B cell (primary cell): ENCODE data around the gene TLNRD1. TPM values are rescaled to one million over a fixed set of nuclear protein-coding genes. Genes with fewer than 3 reads are reported as not detected.

ENCODE experiments used
- ATAC-seq: fragments of 200-7000 bp; cut with Tn5 transposase; one replicate; pipeline ENCODE4 v1.10.0; 2021; ENCODE audit warnings: low read depth, mild to moderate bottlenecking, moderate number of reproducible peaks, moderate library complexity
- CTCF ChIA-PET: fragments of 350-600 bp; sonication (Branson Sonifier 250); formaldehyde crosslinking; loops from one replicate; lab custom pipeline; 2021; ENCODE audit warnings: antibody characterized with exemption, inconsistent platforms; lab: Charles Lee
- POLR2A ChIA-PET: fragments of 350-600 bp; sonication (Branson Sonifier 250); formaldehyde crosslinking; loops from one replicate; lab custom pipeline; 2021; ENCODE audit warnings: antibody characterized with exemption; lab: Charles Lee
- DNase-seq: peaks from one replicate; pipeline ENCODE4 v3.0.0; 2013
- H2AFZ ChIP-seq: 2 replicates; pipeline ENCODE4 v1.6.1; 2012; ENCODE audit warnings: mild to moderate bottlenecking, low read depth, low read length; ENCODE audit not compliant: insufficient read depth, poor library complexity, severe bottlenecking
- H3K27ac ChIP-seq, 2 donors: 1 replicate in 1 of 2; 2 replicates in 1 of 2; pipeline ENCODE4 v1.5.1; 2012 to 2013; ENCODE audit warnings: low read length in 2 of 2, mild to moderate bottlenecking in 2 of 2, moderate library complexity in 1 of 2
- H3K27me3 ChIP-seq, 4 experiments: fragments of 200-600 bp in 1 of 4; sonication (generic) in 1 of 4; replicated peaks in 1 of 4; 1 replicate in 2 of 4; 2 replicates in 2 of 4; pipeline versions ENCODE4 v1.6.1 to v1.7.0; 2013 to 2016; ENCODE audit warnings: low read length in 3 of 4, mild to moderate bottlenecking in 2 of 4, mixed read lengths in 1 of 4, moderate library complexity in 1 of 4; ENCODE audit not compliant: insufficient read depth in 4 of 4, control insufficient read depth in 3 of 4; ENCODE audit errors: control extremely low read depth in 1 of 4
- H3K36me3 ChIP-seq, 2 experiments: replicated peaks in 1 of 2; 1 replicate in 1 of 2; 2 replicates in 1 of 2; pipeline versions ENCODE4 v1.6.1 to v1.7.1; 2013; ENCODE audit warnings: low read length in 1 of 2; ENCODE audit not compliant: insufficient read depth in 2 of 2, control insufficient read depth in 1 of 2; ENCODE audit errors: control extremely low read depth in 1 of 2, extremely low read depth in 1 of 2
- H3K4me1 ChIP-seq, 2 donors: fragments of 200-600 bp in 1 of 2; sonication (generic) in 1 of 2; 1 replicate in 1 of 2; 2 replicates in 1 of 2; pipeline versions ENCODE4 v1.5.1 to v1.6.1; 2013 to 2017; ENCODE audit warnings: low read length in 2 of 2; ENCODE audit not compliant: control insufficient read depth in 2 of 2, insufficient read depth in 2 of 2
- H3K4me2 ChIP-seq: replicated peaks from 2 replicates; pipeline ENCODE3; 2012; ENCODE audit warnings: mild to moderate bottlenecking, low read depth, low read length; ENCODE audit not compliant: poor library complexity, severe bottlenecking
- H3K4me3 ChIP-seq, 5 experiments: fragments of 200-600 bp in 1 of 5; sonication (generic) in 1 of 5; 1 replicate in 3 of 5; 2 replicates in 2 of 5; pipeline versions ENCODE4 v1.5.1 to v1.7.0; 2011 to 2016; ENCODE audit warnings: low read length in 4 of 5, mild to moderate bottlenecking in 4 of 5, low read depth in 2 of 5, control low read depth in 1 of 5, moderate library complexity in 1 of 5; ENCODE audit not compliant: insufficient read depth in 1 of 5; ENCODE audit errors: control extremely low read depth in 1 of 5, extremely low read depth in 1 of 5
- H3K79me2 ChIP-seq: fragments of 200-600 bp; sonication (generic); one replicate; pipeline ENCODE4 v1.6.0; 2016; ENCODE audit warnings: low read length; ENCODE audit not compliant: control insufficient read depth, insufficient read depth
- H3K9ac ChIP-seq: fragments of 200-600 bp; sonication (generic); 2 replicates; pipeline ENCODE4 v1.6.1; 2017; ENCODE audit warnings: mild to moderate bottlenecking, low read length, moderate library complexity
- H3K9me3 ChIP-seq, 3 donors: one replicate each; pipeline versions ENCODE4 v1.6.1 to v1.7.1; 2013; ENCODE audit warnings: low read length in 2 of 3; ENCODE audit not compliant: control insufficient read depth in 2 of 3, insufficient read depth in 1 of 3; ENCODE audit errors: control extremely low read depth in 1 of 3
- H4K20me1 ChIP-seq: 2 replicates; pipeline ENCODE4 v1.6.0; 2012; ENCODE audit warnings: mild to moderate bottlenecking, low read length; ENCODE audit not compliant: insufficient read depth, control insufficient read depth, poor library complexity, severe bottlenecking
- H3K27ac Mint-ChIP-seq: one replicate; pipeline ENCODE4 v1.8.0; 2021; ENCODE audit warnings: mixed read lengths
- H3K27me3 Mint-ChIP-seq: one replicate; pipeline ENCODE4 v1.8.0; 2021; ENCODE audit warnings: mixed read lengths
- H3K4me1 Mint-ChIP-seq: one replicate; pipeline ENCODE4 v1.8.0; 2021; ENCODE audit warnings: mixed read lengths
- H3K4me3 Mint-ChIP-seq: one replicate; pipeline ENCODE4 v1.8.0; 2021; ENCODE audit warnings: mixed read lengths
- H3K9me3 Mint-ChIP-seq: one replicate; pipeline ENCODE4 v1.8.0; 2022; ENCODE audit warnings: mixed read lengths; ENCODE audit not compliant: insufficient read depth
- EZH2 ChIP-seq: IDR thresholded peaks from 2 replicates; pipeline ENCODE4 v1.6.1; 2012; ENCODE audit warnings: borderline replicate concordance, low read depth, mild to moderate bottlenecking, moderate library complexity, low read length; ENCODE audit not compliant: insufficient read depth, poor library complexity, severe bottlenecking
- WGBS: methylation state at CpG from one replicate; pipeline ENCODE4 v1.1.5; 2013; ENCODE audit warnings: missing lambda C conversion rate; ENCODE audit not compliant: insufficient coverage; 5-methylcytosine and 5-hydroxymethylcytosine counted together
- intact Hi-C: fragments of 100-400 bp; cut with micrococcal nuclease; formaldehyde crosslinking; loops from one replicate; pipeline ENCODE4 v1.10.0; 2022
- polyA plus RNA-seq: library from polyadenylated mRNA; depleted of rRNA; stranded (reverse); fragments of >200 nt; gene quantifications from 2 replicates; pipeline ENCODE4 v1.2.3, GENCODE V29; 2012
- total RNA-seq, 2 donors: library from RNA; stranded (reverse); fragments of 120-200 nt in 1 of 2; gene quantifications; 1 replicate in 1 of 2; 2 replicates in 1 of 2; pipeline versions ENCODE4 v1.2.3 to v1.2.4, GENCODE V29; 2013 to 2022
- TF ChIP-seq, protein P1 (sequence below): fragments of 200-600 bp; IDR thresholded peaks from one replicate; pipeline ENCODE4 v1.8.0; 2022; ENCODE audit warnings: antibody characterized with exemption, mild to moderate bottlenecking

TLNRD1 gene
- total and polyA plus RNA-seq, 2 donors (not counting 1 experiment from before 2014, with no cell fraction given): 11.4 to 26.7 TPM

DNA sequence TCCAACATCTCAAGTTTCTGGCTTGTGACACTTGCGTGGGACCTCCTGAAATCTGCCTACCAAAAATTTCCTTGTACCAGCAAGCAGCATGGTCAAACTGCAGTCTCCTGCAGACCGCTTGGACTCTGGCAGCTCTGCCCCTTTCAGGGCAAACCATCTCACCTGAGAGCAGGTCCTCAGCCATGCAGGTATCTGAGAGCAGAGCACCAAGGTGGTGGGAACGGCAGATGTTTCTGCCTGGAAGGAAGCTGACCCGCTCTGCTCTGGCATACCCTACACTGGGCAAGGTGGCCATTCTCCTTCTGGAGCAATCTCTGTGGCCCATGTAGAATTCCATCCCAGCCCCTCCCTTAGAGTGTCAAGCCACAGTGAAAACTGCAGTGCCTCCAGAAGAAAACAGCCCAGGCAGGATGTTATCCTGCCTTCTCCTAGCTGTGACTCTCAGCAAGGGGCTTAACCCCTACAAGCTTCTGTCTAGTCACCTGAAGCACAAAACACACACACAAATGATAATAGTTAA, 32.7 kb upstream of the TLNRD1 start:
- Histone ChIP-seq H3K9ac (no peak overlapping the region), H3K36me3 (peaks cover 0 to 20% of the 10 kb centered on the region in 2 experiments), H4K20me1 (peaks cover 17% of the 10 kb centered on the region), H3K27me3 (no peaks in the 10 kb centered on the region), H3K9me3 (no peaks in the 10 kb centered on the region), H3K27ac (no peak overlapping the region), H3K4me1 (no peaks in the 10 kb centered on the region), H3K4me3 (no peak overlapping the region), H3K79me2 (peaks cover 17% of the 10 kb centered on the region), H3K4me2 (no peak overlapping the region), H2AFZ (no peak overlapping the region)
- WGBS: 98% methylated on average over 4 of the region's 4 CpGs
- TF ChIP-seq, protein P1, sequence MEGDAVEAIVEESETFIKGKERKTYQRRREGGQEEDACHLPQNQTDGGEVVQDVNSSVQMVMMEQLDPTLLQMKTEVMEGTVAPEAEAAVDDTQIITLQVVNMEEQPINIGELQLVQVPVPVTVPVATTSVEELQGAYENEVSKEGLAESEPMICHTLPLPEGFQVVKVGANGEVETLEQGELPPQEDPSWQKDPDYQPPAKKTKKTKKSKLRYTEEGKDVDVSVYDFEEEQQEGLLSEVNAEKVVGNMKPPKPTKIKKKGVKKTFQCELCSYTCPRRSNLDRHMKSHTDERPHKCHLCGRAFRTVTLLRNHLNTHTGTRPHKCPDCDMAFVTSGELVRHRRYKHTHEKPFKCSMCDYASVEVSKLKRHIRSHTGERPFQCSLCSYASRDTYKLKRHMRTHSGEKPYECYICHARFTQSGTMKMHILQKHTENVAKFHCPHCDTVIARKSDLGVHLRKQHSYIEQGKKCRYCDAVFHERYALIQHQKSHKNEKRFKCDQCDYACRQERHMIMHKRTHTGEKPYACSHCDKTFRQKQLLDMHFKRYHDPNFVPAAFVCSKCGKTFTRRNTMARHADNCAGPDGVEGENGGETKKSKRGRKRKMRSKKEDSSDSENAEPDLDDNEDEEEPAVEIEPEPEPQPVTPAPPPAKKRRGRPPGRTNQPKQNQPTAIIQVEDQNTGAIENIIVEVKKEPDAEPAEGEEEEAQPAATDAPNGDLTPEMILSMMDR: no peak
- TF ChIP-seq EZH2: no peak
- ATAC-seq (no peak), DNase-seq (no peak)
- H3K9me3 Mint-ChIP-seq: peaks cover 3% of the 10 kb centered on the region
- H3K27ac Mint-ChIP-seq: no peak overlapping the region
- H3K4me3 Mint-ChIP-seq: no peak overlapping the region
- intact Hi-C loops: no loop called here
- H3K27me3 Mint-ChIP-seq: no peaks in the 10 kb centered on the region
- CTCF ChIA-PET: interaction anchor here (1.1 to 7.2 kb wide), 8 partner anchors 9 to 1586 kb away, joined by 3 to 102 read pairs (median 10); no protein-coding TSS in a partner anchor
- peaks cover 7% of the 10 kb centered on the region for H3K4me1 Mint-ChIP-seq
- POLR2A ChIA-PET: no interaction called here

DNA sequence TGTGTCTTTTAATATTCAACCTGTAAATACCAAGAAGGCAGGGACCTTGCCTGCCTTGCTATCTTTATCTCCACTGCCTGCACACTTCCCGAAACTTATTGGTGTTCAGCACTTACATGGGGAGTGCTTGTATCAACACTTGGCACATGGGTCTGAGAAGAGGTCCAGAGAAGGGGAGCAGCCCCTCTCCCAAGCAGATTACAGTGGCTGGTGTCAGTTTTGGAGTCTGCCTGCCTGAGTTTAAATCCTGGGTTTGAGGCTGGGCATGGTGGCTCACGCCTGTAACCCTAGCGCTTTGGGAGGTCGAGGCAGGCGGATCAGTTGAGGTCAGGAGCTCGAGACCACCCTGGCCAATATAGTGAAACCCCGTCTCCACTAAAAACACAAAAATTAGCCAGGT, 31.4 kb upstream of the TLNRD1 start:
- POLR2A ChIA-PET: interaction anchor here (1.1 kb wide), 1 partner anchor 33 kb away, joined by 3 read pairs; no protein-coding TSS in a partner anchor
- H3K27ac Mint-ChIP-seq: no peak overlapping the region
- intact Hi-C loops: no loop called here

More for the DNA sequence above, 31.4 kb upstream of the TLNRD1 start:
- no peaks in the 10 kb centered on the region for H3K4me1 ChIP-seq
- CTCF ChIA-PET: interaction anchor here (0.7 to 7.2 kb wide), 25 partner anchors 9 to 1588 kb away, joined by 3 to 102 read pairs (median 4); no protein-coding TSS in a partner anchor
- H3K27me3 ChIP-seq: no peaks in the 10 kb centered on the region
- Mint-ChIP-seq H3K9me3 (peaks cover 1% of the 10 kb centered on the region), H3K27me3 (no peaks in the 10 kb centered on the region), H3K4me1 (peaks cover 7% of the 10 kb centered on the region), H3K4me3 (no peak overlapping the region)
- peaks cover 0 to 20% of the 10 kb centered on the region in 2 experiments for H3K36me3 ChIP-seq
- peaks cover 24% of the 10 kb centered on the region for H4K20me1 ChIP-seq
- ATAC-seq (no peak), DNase-seq (no peak)
- no peak for TF ChIP-seq EZH2
- TF ChIP-seq, protein P1: no peak
- H3K27ac ChIP-seq: no peak overlapping the region
- H3K79me2 ChIP-seq: peaks cover 23% of the 10 kb centered on the region
- no peaks in the 10 kb centered on the region for H3K9me3 ChIP-seq
- H3K9ac ChIP-seq: no peak overlapping the region
- no peak overlapping the region for H3K4me2 ChIP-seq
- H3K4me3 ChIP-seq: no peak overlapping the region
- 97% methylated on average over 5 of the region's 7 CpGs for WGBS
- no peak overlapping the region for H2AFZ ChIP-seq
